ENCODE data around the gene SSTR1.
"Not testable (repeated sequence)": the region's sequence is repeated elsewhere in the genome, so short reads cannot be mapped to it uniquely, and the experiment has no call there.

SSTR1 gene

GRCh38 chr14:38207736-38208617 is at the start of gene SSTR1:
Gene SSTR1, plus strand, starts transcription at chr14:38207904. Its CDS starts 1,486 bp downstream, at chr14:38209390.
- peak in 3 of 56 donors; percentile 8 to 39 (median 11) for DNase-seq

- DNase-seq: no peak
Observed at GRCh38 chr14:38158468-38158867, 49.2 kb upstream of the SSTR1 start.

GRCh38 chr14:38168416-38168815 is 39.3 kb upstream of the SSTR1 start:
- no peak for DNase-seq

- DNase-seq: no peak
Observed at GRCh38 chr14:38171197-38171596, 36.5 kb upstream of the SSTR1 start.

GRCh38 chr14:38174711-38175110 is 33.0 kb upstream of the SSTR1 start:
- no peak for DNase-seq

- no peak for DNase-seq
Observed at GRCh38 chr14:38175658-38176057, 32.0 kb upstream of the SSTR1 start.

GRCh38 chr14:38176379-38176778 is 31.3 kb upstream of the SSTR1 start:
- DNase-seq: no peak

- DNase-seq: no peak
Observed at GRCh38 chr14:38184132-38184531, 23.6 kb upstream of the SSTR1 start.

- no peak for DNase-seq
Observed at GRCh38 chr14:38185671-38186070, 22.0 kb upstream of the SSTR1 start.

- no peak for DNase-seq
Observed at GRCh38 chr14:38186216-38186615, 21.5 kb upstream of the SSTR1 start.

- no peak for DNase-seq
Observed at GRCh38 chr14:38187528-38187927, 20.2 kb upstream of the SSTR1 start.

GRCh38 chr14:38189930-38190726 is 17.6 kb upstream of the SSTR1 start:
- DNase-seq: no peak

GRCh38 chr14:38190846-38191245 is 16.9 kb upstream of the SSTR1 start:
- not testable (repeated sequence) for DNase-seq

- not testable (repeated sequence) for DNase-seq
Observed at GRCh38 chr14:38191491-38191890, 16.2 kb upstream of the SSTR1 start.

GRCh38 chr14:38197001-38197783 is 10.5 kb upstream of the SSTR1 start:
- no peak for DNase-seq

GRCh38 chr14:38197784-38198335 is 9.8 kb upstream of the SSTR1 start:
- DNase-seq: no peak

- DNase-seq: no peak
Observed at GRCh38 chr14:38198425-38198824, 9.3 kb upstream of the SSTR1 start.

GRCh38 chr14:38199076-38199475 is 8.6 kb upstream of the SSTR1 start:
- no peak for DNase-seq

GRCh38 chr14:38199739-38200138 is 8.0 kb upstream of the SSTR1 start:
- no peak for DNase-seq

GRCh38 chr14:38201137-38201828 is 6.4 kb upstream of the SSTR1 start:
- no peak for DNase-seq
